Smooth muscle cell of the coronary artery (primary cell): Measurements from ENCODE around the gene ACVR1C. TPM values are rescaled to one million over a fixed set of nuclear protein-coding genes. Genes with fewer than 3 reads are reported as not detected.

Experiments used
- total RNA-seq: library from RNA; depleted of rRNA; stranded (reverse); fragments of >200 nt; gene quantifications from 2 replicates; pipeline ENCODE4 v1.2.3, GENCODE V29; 2014; ENCODE audit warnings: low replicate concordance

The ACVR1C gene
- total RNA-seq, result 0.08 and 0.59 TPM in 2 replicates

GRCh38 chr2:157628477-157629415, at the start of gene ACVR1C:
Gene ACVR1C, minus strand, starts transcription at chr2:157628864. Its CDS starts 220 bp downstream, at chr2:157628644.

Other genes with a start within 250 kb of the ACVR1C start
- gene CYTIP, start 184.8 kb downstream of the ACVR1C start, total RNA-seq, result 0.08 and 0.23 TPM in 2 replicates
- 12.9 and 22.7 TPM in 2 replicates for gene ACVR1, start 247.5 kb upstream of the ACVR1C start, total RNA-seq